ENCODE measurements around the gene BCL2L11. TPM values are rescaled to one million over a fixed set of nuclear protein-coding genes. Genes with fewer than 3 reads are reported as not detected.

The BCL2L11 gene
- total and polyA plus RNA-seq, 2 donors (not counting 3 experiments of a cell fraction or from before 2014, with no cell fraction given), result 12.9 to 26.6 TPM

GRCh38 chr2:111199840-111200239, 79.1 kb downstream of the BCL2L11 start:
- TF ChIP-seq POLR2AphosphoS5 (IDR thresholded peaks at IDR 0.05; ENCODE audit: insufficient read depth, low read depth, low read length) (no peak), POLR2A (IDR thresholded peaks at IDR 0.05; ENCODE audit: low read depth, low read length) (no peak), MYC (IDR thresholded peaks at IDR 0.05; ENCODE audit: low read depth, low read length) (no peak)
- CTCF ChIA-PET, result no interaction called here

GRCh38 chr2:111200333-111200881, 79.7 kb downstream of the BCL2L11 start:
- POLR2A ChIA-PET, result no interaction called here
- no peaks in the 10 kb centered on the region for H3K79me2 ChIP-seq (ENCODE audit: control insufficient read depth, insufficient read depth, low read length)
- no TSS peak for BruUV-seq (replicated peaks)
- intact Hi-C loops (cut with micrococcal nuclease) (no loop called here), dilution Hi-C loops (cut with MboI; ENCODE audit: extremely low pct_ligation_motif_present, low sequenced_read_pairs) (no loop called here)
- H3K9me3 ChIP-seq (replicated peaks; ENCODE audit: control insufficient read depth, insufficient read depth, low read length), result no peaks in the 10 kb centered on the region
- no peak overlapping the region for H3K9ac ChIP-seq (replicated peaks; ENCODE audit: extremely low read depth, insufficient read depth, low read length)
- CTCF ChIA-PET, result no interaction called here
- TF ChIP-seq MYC (IDR thresholded peaks at IDR 0.05; ENCODE audit: low read depth, low read length) (no peak), MAX (IDR thresholded peaks at IDR 0.05; ENCODE audit: insufficient read depth, insufficient read length) (no peak), POLR2A (IDR thresholded peaks at IDR 0.05; ENCODE audit: low read depth, low read length) (no peak), CTCF (IDR thresholded peaks at IDR 0.05; ENCODE audit: extremely low read depth in 1 of 2, insufficient read depth in 1 of 2, low read depth in 1 of 2, low read length in 2 of 2) (no peak), JUN (IDR thresholded peaks at IDR 0.05; ENCODE audit: borderline replicate concordance, insufficient read depth, insufficient read length, low read depth) (no peak), FOS (IDR thresholded peaks at IDR 0.05; ENCODE audit: borderline replicate concordance, insufficient read depth, low read length) (no peak), GATA2 (IDR thresholded peaks at IDR 0.05; ENCODE audit: insufficient read depth, insufficient read length, low read depth, low read length) (no peak), POLR2AphosphoS5 (IDR thresholded peaks at IDR 0.05; ENCODE audit: insufficient read depth, low read depth, low read length) (no peak), EZH2 (IDR thresholded peaks at IDR 0.05; ENCODE audit: borderline replicate concordance, low read depth, low read length, severe bottlenecking) (no peak)
- H3K4me3 ChIP-seq (replicated peaks in 1 of 3; ENCODE audit: insufficient read depth in 1 of 3, low read depth in 1 of 3, low read length in 3 of 3), result no peak overlapping the region
- DNase-seq (ENCODE audit: low read depth, low spot score) (no peak), FAIRE-seq (no peak)
- no peaks in the 10 kb centered on the region for H3K36me3 ChIP-seq (ENCODE audit: control insufficient read depth in 2 of 2, extremely low read depth in 1 of 2, insufficient read depth in 2 of 2, low read length in 2 of 2)
- peaks cover 2% of the 10 kb centered on the region for H3K9me1 ChIP-seq (replicated peaks; ENCODE audit: control insufficient read depth, extremely low read depth, insufficient read depth, low read length)
- peaks cover 9% of the 10 kb centered on the region for H3K4me1 ChIP-seq (ENCODE audit: control insufficient read depth, extremely low read depth, insufficient read depth, low read length)
- H4K20me1 ChIP-seq (replicated peaks; ENCODE audit: control insufficient read depth, extremely low read depth, insufficient read depth, low read length), result no peaks in the 10 kb centered on the region
- H3K27me3 ChIP-seq (ENCODE audit: control insufficient read depth in 2 of 2, insufficient read depth in 2 of 2, low read length in 2 of 2), result peaks cover 0 to under 1% of the 10 kb centered on the region in 2 experiments
- no peak overlapping the region for H2AFZ ChIP-seq (ENCODE audit: low read depth, low read length)
- H3K4me2 ChIP-seq (ENCODE audit: insufficient read depth, low read length), result no peak overlapping the region
- H3K27ac ChIP-seq (ENCODE audit: insufficient read depth, low read depth, low read length), result no peak overlapping the region

More at GRCh38 chr2:111199840-111200239, 79.1 kb downstream of the BCL2L11 start:
- dilution Hi-C loops (cut with MboI; ENCODE audit: extremely low pct_ligation_motif_present, low sequenced_read_pairs), result no loop called here
- no peaks in the 10 kb centered on the region for H3K79me2 ChIP-seq (ENCODE audit: control insufficient read depth, insufficient read depth, low read length)
- FAIRE-seq (no peak), DNase-seq (ENCODE audit: low read depth, low spot score) (no peak)
- no peak overlapping the region for H2AFZ ChIP-seq (ENCODE audit: low read depth, low read length)
- H3K4me3 ChIP-seq (replicated peaks in 1 of 3; ENCODE audit: insufficient read depth in 1 of 3, low read depth in 1 of 3, low read length in 3 of 3), result no peak overlapping the region
- no peak overlapping the region for H3K4me2 ChIP-seq (ENCODE audit: insufficient read depth, low read length)
- H3K9me1 ChIP-seq (replicated peaks; ENCODE audit: control insufficient read depth, extremely low read depth, insufficient read depth, low read length), result no peaks in the 10 kb centered on the region
- H3K27me3 ChIP-seq (ENCODE audit: control insufficient read depth in 2 of 2, insufficient read depth in 2 of 2, low read length in 2 of 2), result peaks cover 0 to 3% of the 10 kb centered on the region in 2 experiments
- no peaks in the 10 kb centered on the region for H4K20me1 ChIP-seq (replicated peaks; ENCODE audit: control insufficient read depth, extremely low read depth, insufficient read depth, low read length)
- no peaks in the 10 kb centered on the region for H3K9me3 ChIP-seq (replicated peaks; ENCODE audit: control insufficient read depth, insufficient read depth, low read length)
- POLR2A ChIA-PET, result no interaction called here
- no peaks in the 10 kb centered on the region for H3K36me3 ChIP-seq (ENCODE audit: control insufficient read depth in 2 of 2, extremely low read depth in 1 of 2, insufficient read depth in 2 of 2, low read length in 2 of 2)
- no peak overlapping the region for H3K9ac ChIP-seq (replicated peaks; ENCODE audit: extremely low read depth, insufficient read depth, low read length)
- peaks cover 9% of the 10 kb centered on the region for H3K4me1 ChIP-seq (ENCODE audit: control insufficient read depth, extremely low read depth, insufficient read depth, low read length)
- no TSS peak for BruUV-seq (replicated peaks)
- H3K27ac ChIP-seq (ENCODE audit: insufficient read depth, low read depth, low read length), result no peak overlapping the region
- intact Hi-C loops (cut with micrococcal nuclease), result no loop called here
